Fibroblast of lung (primary cell): ENCODE data around the gene CACNB4. TPM values are rescaled to one million over a fixed set of nuclear protein-coding genes. Genes with fewer than 3 reads are reported as not detected.

ENCODE experiments used
- DNase-seq, 2 donors: peaks; one replicate each; pipeline versions ENCODE4 v3.0.0 to v3.0.0-alpha.2; 2010; ENCODE audit warnings: low read depth in 2 of 2
- H2AFZ ChIP-seq: 2 replicates; pipeline ENCODE4 v1.5.1; 2012; ENCODE audit warnings: low read length, control low read depth, inconsistent platforms
- H3K27ac ChIP-seq: 2 replicates; pipeline ENCODE4 v1.5.1; 2011; ENCODE audit warnings: low read length, control low read depth; ENCODE audit not compliant: insufficient read depth
- H3K27me3 ChIP-seq: 2 replicates; pipeline ENCODE4 v1.5.1; 2011; ENCODE audit warnings: mild to moderate bottlenecking, low read length; ENCODE audit not compliant: control insufficient read depth, insufficient read depth
- H3K36me3 ChIP-seq: 2 replicates; pipeline ENCODE4 v1.5.1; 2011; ENCODE audit warnings: low read length; ENCODE audit not compliant: control insufficient read depth, insufficient read depth
- H3K4me1 ChIP-seq: 2 replicates; pipeline ENCODE4 v1.5.1; 2011; ENCODE audit warnings: low read length; ENCODE audit not compliant: control insufficient read depth, insufficient read depth; ENCODE audit errors: extremely low read depth
- H3K4me2 ChIP-seq: 2 replicates; pipeline ENCODE4 v1.5.1; 2011; ENCODE audit warnings: low read length, control low read depth; ENCODE audit not compliant: insufficient read depth; ENCODE audit errors: extremely low read depth
- H3K4me3 ChIP-seq, 4 experiments: fragments of 200-600 bp in 1 of 4; sonication (generic) in 1 of 4; replicated peaks in 1 of 4; 2 replicates each; pipeline ENCODE4 v1.5.1; 2011 to 2016; ENCODE audit warnings: low read length in 4 of 4, low read depth in 3 of 4, mild to moderate bottlenecking in 3 of 4, control low read depth in 2 of 4, inconsistent platforms in 1 of 4, mixed read lengths in 1 of 4; ENCODE audit not compliant: insufficient read depth in 1 of 4; ENCODE audit errors: control extremely low read depth in 1 of 4
- H3K79me2 ChIP-seq: 2 replicates; pipeline ENCODE4 v1.5.1; 2012; ENCODE audit warnings: mild to moderate bottlenecking, low read length, inconsistent platforms; ENCODE audit not compliant: control insufficient read depth, insufficient read depth
- H3K9ac ChIP-seq: 2 replicates; pipeline ENCODE4 v1.5.1; 2011; ENCODE audit warnings: mild to moderate bottlenecking, low read length, control low read depth; ENCODE audit not compliant: insufficient read depth
- H3K9me3 ChIP-seq: 2 replicates; pipeline ENCODE4 v1.5.1; 2012; ENCODE audit warnings: low read depth, low read length; ENCODE audit not compliant: control insufficient read depth, insufficient read depth
- H4K20me1 ChIP-seq: 2 replicates; pipeline ENCODE4 v1.5.1; 2011; ENCODE audit warnings: low read length; ENCODE audit not compliant: control insufficient read depth, insufficient read depth; ENCODE audit errors: extremely low read depth
- CTCF ChIP-seq, 2 donors: IDR thresholded peaks in 1 of 2; conservative IDR thresholded peaks in 1 of 2; 1 replicate in 1 of 2; 2 replicates in 1 of 2; pipeline ENCODE4 v1.5.1; 2011 to 2012; ENCODE audit warnings: low read length in 2 of 2, control low read depth in 1 of 2, inconsistent platforms in 1 of 2, low read depth in 1 of 2, mild to moderate bottlenecking in 1 of 2
- EZH2 ChIP-seq: IDR thresholded peaks from 2 replicates; pipeline ENCODE4 v1.5.1; 2012; ENCODE audit warnings: low read length, control low read depth, mild to moderate bottlenecking; ENCODE audit errors: missing control alignments
- polyA plus RNA-seq, 2 donors: library from polyadenylated mRNA; depleted of rRNA in 1 of 2; stranded (reverse) in 1 of 2; unstranded in 1 of 2; fragments of >200 nt; gene quantifications; 2 replicates each; pipeline ENCODE4 v1.2.1, GENCODE V29; 2011 to 2012; ENCODE audit warnings: missing spikeins in 1 of 2
- total RNA-seq: library from RNA; depleted of rRNA; stranded (reverse); fragments of >200 nt; gene quantifications from 2 replicates; pipeline ENCODE4 v1.2.1, GENCODE V29; 2014

The CACNB4 gene
- total and polyA plus RNA-seq, 2 donors (not counting 1 experiment from before 2014, with no cell fraction given), result 0.66 to 2.5 TPM

- Histone ChIP-seq H3K4me1 (no peaks in the 10 kb centered on the region), H3K4me3 (no peak overlapping the region), H3K79me2 (no peaks in the 10 kb centered on the region), H3K9me3 (no peaks in the 10 kb centered on the region), H3K27me3 (no peaks in the 10 kb centered on the region), H4K20me1 (no peaks in the 10 kb centered on the region), H3K9ac (no peak overlapping the region), H3K36me3 (no peaks in the 10 kb centered on the region), H3K27ac (no peak overlapping the region), H2AFZ (no peak overlapping the region), H3K4me2 (no peak overlapping the region)
- no peak for DNase-seq
- no peak for TF ChIP-seq EZH2
- no peak for TF ChIP-seq CTCF (conservative IDR thresholded peaks at IDR 0.05 in 1 of 2, IDR thresholded peaks at IDR 0.05 in 1 of 2; ENCODE audit: low read depth in 1 of 2, low read length in 2 of 2)
Measured at GRCh38 chr2:151928380-151928779, 170.5 kb downstream of the CACNB4 start.

- TF ChIP-seq CTCF (conservative IDR thresholded peaks at IDR 0.05 in 1 of 2, IDR thresholded peaks at IDR 0.05 in 1 of 2; ENCODE audit: low read depth in 1 of 2, low read length in 2 of 2) (no peak), EZH2 (no peak)
- H3K79me2 ChIP-seq, result no peaks in the 10 kb centered on the region
- H3K9ac ChIP-seq, result no peak overlapping the region
- H3K27me3 ChIP-seq, result no peaks in the 10 kb centered on the region
- H3K9me3 ChIP-seq, result no peaks in the 10 kb centered on the region
- no peaks in the 10 kb centered on the region for H3K36me3 ChIP-seq
- no peak overlapping the region for H2AFZ ChIP-seq
- no peak overlapping the region for H3K4me3 ChIP-seq
- H4K20me1 ChIP-seq, result no peaks in the 10 kb centered on the region
- H3K27ac ChIP-seq, result no peak overlapping the region
- H3K4me2 ChIP-seq, result no peak overlapping the region
- no peak for DNase-seq
- H3K4me1 ChIP-seq, result no peaks in the 10 kb centered on the region
Measured at GRCh38 chr2:151927501-151928221, 171.2 kb downstream of the CACNB4 start.

- Histone ChIP-seq H3K4me2 (no peak overlapping the region), H3K79me2 (no peaks in the 10 kb centered on the region), H3K9ac (no peak overlapping the region), H3K27ac (no peak overlapping the region), H3K36me3 (no peaks in the 10 kb centered on the region), H4K20me1 (no peaks in the 10 kb centered on the region), H3K4me1 (no peaks in the 10 kb centered on the region), H3K9me3 (no peaks in the 10 kb centered on the region), H2AFZ (no peak overlapping the region), H3K4me3 (no peak overlapping the region), H3K27me3 (no peaks in the 10 kb centered on the region)
- no peak for DNase-seq
- TF ChIP-seq EZH2 (no peak), CTCF (conservative IDR thresholded peaks at IDR 0.05 in 1 of 2, IDR thresholded peaks at IDR 0.05 in 1 of 2; ENCODE audit: low read depth in 1 of 2, low read length in 2 of 2) (no peak)
Measured at GRCh38 chr2:151922845-151923666, 175.8 kb downstream of the CACNB4 start.
